Smooth muscle cell (in vitro differentiated cells): ENCODE measurements around the gene JAG2. TPM values are rescaled to one million over a fixed set of nuclear protein-coding genes. Genes with fewer than 3 reads are reported as not detected.

Experiments used
- DNase-seq: peaks from one replicate; lab custom pipeline; 2025; ENCODE audit not compliant: unreplicated experiment; lab: John Stamatoyannopoulos, UW
- H2AFZ ChIP-seq: fragments of 200-600 bp; sonication (generic); 2 replicates; pipeline ENCODE4 v1.6.0; 2016; ENCODE audit warnings: antibody characterized with exemption, low read depth, mild to moderate bottlenecking
- H3F3A ChIP-seq: fragments of 200-600 bp; sonication (generic); 2 replicates; pipeline ENCODE4 v1.6.0; 2017; ENCODE audit warnings: antibody characterized with exemption, low read depth
- H3K27ac ChIP-seq: fragments of 200-600 bp; sonication (generic); 2 replicates; pipeline ENCODE4 v1.5.1; 2016; ENCODE audit warnings: low read depth, mild to moderate bottlenecking
- H3K27me3 ChIP-seq: fragments of 200-600 bp; sonication (generic); 2 replicates; pipeline ENCODE4 v1.6.1; 2016; ENCODE audit warnings: low read depth, mild to moderate bottlenecking
- H3K36me3 ChIP-seq: fragments of 200-600 bp; sonication (generic); 2 replicates; pipeline ENCODE4 v1.5.1; 2016; ENCODE audit warnings: low read depth
- H3K4me1 ChIP-seq: fragments of 200-600 bp; sonication (generic); 2 replicates; pipeline ENCODE4 v1.5.1; 2016; ENCODE audit warnings: low read depth
- H3K4me2 ChIP-seq: fragments of 200-600 bp; sonication (generic); 2 replicates; pipeline ENCODE4 v1.6.0; 2016; ENCODE audit warnings: mild to moderate bottlenecking
- H3K4me3 ChIP-seq: fragments of 200-600 bp; sonication (generic); 2 replicates; pipeline ENCODE4 v1.5.1; 2016; ENCODE audit warnings: mild to moderate bottlenecking
- H3K79me2 ChIP-seq: fragments of 200-600 bp; sonication (generic); 2 replicates; pipeline ENCODE4 v1.6.0; 2016; ENCODE audit warnings: low read depth, mild to moderate bottlenecking
- H3K9ac ChIP-seq: fragments of 200-600 bp; sonication (generic); 2 replicates; pipeline ENCODE4 v1.6.0; 2016; ENCODE audit warnings: low read depth
- H3K9me3 ChIP-seq: fragments of 200-600 bp; sonication (generic); replicated peaks from 2 replicates; pipeline ENCODE4 v1.5.1; 2016; ENCODE audit warnings: low read depth
- H4K20me1 ChIP-seq: fragments of 200-600 bp; sonication (generic); 2 replicates; pipeline ENCODE4 v1.6.0; 2016; ENCODE audit warnings: low read depth
- WGBS: methylation state at CpG from one replicate; pipeline ENCODE4 v1.1.7; 2016; ENCODE audit warnings: low lambda C conversion rate; 5-methylcytosine and 5-hydroxymethylcytosine counted together
- polyA plus RNA-seq: library from polyadenylated mRNA; unstranded; fragments of >200 nt; fragmentation: Nextera tagmentation; extraction: Ambion mirVana; gene quantifications from 2 replicates; pipeline ENCODE4 v1.2.1, GENCODE V29; 2016
- total RNA-seq: library from RNA; depleted of rRNA; stranded (reverse); fragments of >200 nt; gene quantifications from 2 replicates; pipeline ENCODE4 v1.2.3, GENCODE V29; 2014
- TF ChIP-seq, protein P1 (sequence below): fragments of 200-600 bp; sonication (generic); IDR thresholded peaks from 2 replicates; pipeline ENCODE4 v1.5.1; 2017; ENCODE audit warnings: borderline replicate concordance, mild to moderate bottlenecking, antibody characterized with exemption; ENCODE audit not compliant: insufficient read depth, poor library complexity, severe bottlenecking

The JAG2 gene
- total and polyA plus RNA-seq, 2 experiments from 2014 or later, result 5.0 to 5.8 TPM

GRCh38 chr14:105212541-105213300 is 44.1 kb upstream of the JAG2 start:
- no peaks in the 10 kb centered on the region for H3K36me3 ChIP-seq
- no peaks in the 10 kb centered on the region for H3K79me2 ChIP-seq
- no peak overlapping the region for H3K9ac ChIP-seq
- H3K27me3 ChIP-seq, result no peaks in the 10 kb centered on the region
- DNase-seq, result no peak
- TF ChIP-seq, protein P1, sequence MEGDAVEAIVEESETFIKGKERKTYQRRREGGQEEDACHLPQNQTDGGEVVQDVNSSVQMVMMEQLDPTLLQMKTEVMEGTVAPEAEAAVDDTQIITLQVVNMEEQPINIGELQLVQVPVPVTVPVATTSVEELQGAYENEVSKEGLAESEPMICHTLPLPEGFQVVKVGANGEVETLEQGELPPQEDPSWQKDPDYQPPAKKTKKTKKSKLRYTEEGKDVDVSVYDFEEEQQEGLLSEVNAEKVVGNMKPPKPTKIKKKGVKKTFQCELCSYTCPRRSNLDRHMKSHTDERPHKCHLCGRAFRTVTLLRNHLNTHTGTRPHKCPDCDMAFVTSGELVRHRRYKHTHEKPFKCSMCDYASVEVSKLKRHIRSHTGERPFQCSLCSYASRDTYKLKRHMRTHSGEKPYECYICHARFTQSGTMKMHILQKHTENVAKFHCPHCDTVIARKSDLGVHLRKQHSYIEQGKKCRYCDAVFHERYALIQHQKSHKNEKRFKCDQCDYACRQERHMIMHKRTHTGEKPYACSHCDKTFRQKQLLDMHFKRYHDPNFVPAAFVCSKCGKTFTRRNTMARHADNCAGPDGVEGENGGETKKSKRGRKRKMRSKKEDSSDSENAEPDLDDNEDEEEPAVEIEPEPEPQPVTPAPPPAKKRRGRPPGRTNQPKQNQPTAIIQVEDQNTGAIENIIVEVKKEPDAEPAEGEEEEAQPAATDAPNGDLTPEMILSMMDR, result no peak
- no peaks in the 10 kb centered on the region for H3K9me3 ChIP-seq
- H3K4me1 ChIP-seq, result no peaks in the 10 kb centered on the region
- H3K4me2 ChIP-seq, result no peak overlapping the region
- no peak overlapping the region for H3K27ac ChIP-seq
- H3F3A ChIP-seq, result no peaks in the 10 kb centered on the region
- WGBS, result 97% methylated on average over 18 of the region's 18 CpGs
- peaks cover 20% of the 10 kb centered on the region for H4K20me1 ChIP-seq
- H2AFZ ChIP-seq, result no peak overlapping the region
- H3K4me3 ChIP-seq, result no peak overlapping the region

- Histone ChIP-seq H2AFZ (no peak overlapping the region), H3K4me1 (no peaks in the 10 kb centered on the region), H4K20me1 (peaks cover 20% of the 10 kb centered on the region), H3K27me3 (no peaks in the 10 kb centered on the region), H3K27ac (no peak overlapping the region), H3K4me2 (no peak overlapping the region), H3K36me3 (no peaks in the 10 kb centered on the region), H3K9me3 (no peaks in the 10 kb centered on the region), H3K4me3 (no peak overlapping the region), H3K79me2 (no peaks in the 10 kb centered on the region), H3K9ac (no peak overlapping the region), H3F3A (no peaks in the 10 kb centered on the region)
- WGBS, result 93% methylated on average over 9 of the region's 9 CpGs
- no peak for DNase-seq
- TF ChIP-seq, protein P1, result no peak
Measured at GRCh38 chr14:105211758-105212089, 43.1 kb upstream of the JAG2 start.

DNA sequence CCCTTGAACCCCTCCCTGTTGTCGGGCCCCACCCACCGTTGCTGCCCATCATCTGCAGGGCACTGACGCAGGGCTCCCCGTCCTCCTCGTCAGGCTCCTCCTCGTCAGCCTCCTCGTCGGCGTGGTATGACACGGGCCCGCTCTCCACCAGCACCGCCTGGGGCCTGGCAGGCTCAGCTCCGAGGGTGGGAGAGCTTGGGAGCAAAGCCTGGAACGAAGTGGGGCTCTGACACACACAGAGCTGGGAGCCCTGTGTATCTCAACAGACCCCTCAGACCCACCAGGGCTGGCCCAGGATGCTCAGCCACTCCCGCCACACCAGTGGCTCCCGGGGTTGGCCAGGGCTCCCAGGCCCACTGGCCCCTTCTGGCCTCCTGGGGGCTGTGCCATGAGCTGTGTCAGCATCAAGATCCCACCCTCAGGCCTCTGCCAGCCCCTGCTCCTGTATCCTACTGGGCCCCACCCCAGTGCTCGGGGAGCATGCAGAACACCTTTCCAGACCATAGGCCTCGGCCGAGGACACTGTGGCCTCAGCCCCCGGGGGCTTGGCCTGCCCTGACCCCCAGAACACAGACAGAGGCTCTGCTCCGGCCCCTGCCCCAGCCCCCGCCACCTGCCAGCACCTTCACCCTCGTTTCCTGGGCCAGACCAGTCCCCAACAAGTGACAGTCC is 42.6 kb upstream of the JAG2 start:
- Histone ChIP-seq H4K20me1 (peaks cover 20% of the 10 kb centered on the region), H2AFZ (no peak overlapping the region), H3K9ac (no peak overlapping the region), H3K4me1 (no peaks in the 10 kb centered on the region), H3K36me3 (no peaks in the 10 kb centered on the region), H3K4me2 (no peak overlapping the region), H3K9me3 (no peaks in the 10 kb centered on the region), H3K27me3 (no peaks in the 10 kb centered on the region), H3K79me2 (no peaks in the 10 kb centered on the region), H3F3A (no peaks in the 10 kb centered on the region), H3K4me3 (no peak overlapping the region), H3K27ac (no peak overlapping the region)
- TF ChIP-seq, protein P1, result no peak
- no peak for DNase-seq
- 97% methylated on average over 23 of the region's 23 CpGs for WGBS
